HG03342 (cell line): ENCODE data around the gene RAMACL.
"Not testable (repeated sequence)": the region's sequence is repeated elsewhere in the genome, so short reads cannot be mapped to it uniquely, and the experiment has no call there.

Source experiments
- ATAC-seq: cut with Tn5 transposase; IDR thresholded peaks from one replicate; pipeline ENCODE4 v1.9.1; 2021; ENCODE audit warnings: mild to moderate bottlenecking, moderate library complexity; ENCODE audit not compliant: unreplicated experiment

The RAMACL gene

DNA sequence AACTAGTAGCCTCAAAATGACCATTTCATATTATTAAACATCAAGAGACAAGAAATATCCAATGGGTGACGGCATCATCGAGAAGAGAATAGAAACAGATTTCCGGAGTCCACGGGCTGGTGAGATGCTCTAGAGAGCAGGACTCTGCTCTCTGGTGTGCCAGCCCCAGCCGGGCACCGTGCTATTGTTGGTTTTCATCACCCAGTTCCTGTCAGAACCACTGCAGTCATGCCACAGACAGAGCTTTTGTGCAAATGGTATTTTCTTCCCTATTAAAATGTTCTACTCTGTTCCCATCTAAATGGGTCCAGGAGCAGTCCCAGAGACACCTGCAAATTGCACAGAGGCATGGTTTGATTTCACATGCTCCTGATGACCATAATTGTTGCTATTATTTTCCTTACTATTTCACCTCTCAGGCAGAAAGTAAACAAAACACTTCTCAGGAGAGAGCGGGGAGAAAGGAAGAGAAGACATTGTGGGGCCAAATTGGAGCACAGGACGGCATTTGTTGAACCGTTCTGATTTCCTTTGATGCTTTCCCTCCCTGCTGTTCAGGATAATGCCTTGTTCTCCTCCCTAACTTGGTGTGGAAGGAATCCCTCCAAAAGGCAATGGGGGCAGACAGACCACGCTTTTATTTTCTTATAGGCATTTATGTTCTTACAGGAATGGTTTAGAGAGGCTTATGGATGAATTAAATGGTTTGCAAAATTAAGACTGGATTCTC lies 11.4 kb upstream of the RAMACL start:
- no peak for ATAC-seq

GRCh38 chr6:166596776-166597507 lies 10.5 kb upstream of the RAMACL start:
- no peak for ATAC-seq

- no peak for ATAC-seq
These were observed 9.5 kb upstream of the RAMACL start for GRCh38 chr6:166595949-166596348.

DNA sequence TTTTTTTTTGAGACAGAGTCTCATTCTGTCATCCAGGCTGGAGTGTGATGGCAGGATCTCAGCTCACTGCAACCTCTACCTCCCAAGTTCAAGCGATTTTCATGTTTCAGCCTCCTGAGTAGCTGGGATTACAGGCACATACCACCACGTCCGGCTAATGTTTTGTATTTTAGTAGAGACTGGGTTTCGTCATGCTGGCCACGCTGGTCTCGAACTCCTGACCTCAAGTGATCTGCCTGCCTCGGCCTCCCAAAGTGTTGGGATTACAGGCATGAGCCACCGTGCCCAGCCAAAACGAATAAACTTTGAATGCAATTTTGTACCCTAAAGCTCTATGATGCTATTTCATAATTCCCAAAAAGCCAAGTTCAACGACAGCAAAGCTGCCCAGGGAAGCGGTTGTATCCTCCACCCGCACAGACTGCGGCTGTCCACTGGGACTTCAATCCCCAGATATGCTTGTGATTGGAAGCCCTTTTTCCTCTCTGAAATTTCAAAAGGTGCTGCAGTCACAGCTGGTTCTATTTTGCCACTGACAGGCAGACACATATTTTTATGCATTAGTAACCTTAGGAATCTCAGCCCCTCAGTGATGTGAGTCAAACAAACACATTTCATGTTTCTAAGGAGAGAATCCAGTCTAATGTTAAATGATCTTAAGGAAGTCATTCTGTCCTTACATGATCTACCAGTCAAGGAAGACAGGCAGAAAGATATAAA lies 8.7 kb upstream of the RAMACL start:
- ATAC-seq, result no peak

- ATAC-seq, result no peak
These were observed 6.3 kb upstream of the RAMACL start for GRCh38 chr6:166592821-166593220.

DNA sequence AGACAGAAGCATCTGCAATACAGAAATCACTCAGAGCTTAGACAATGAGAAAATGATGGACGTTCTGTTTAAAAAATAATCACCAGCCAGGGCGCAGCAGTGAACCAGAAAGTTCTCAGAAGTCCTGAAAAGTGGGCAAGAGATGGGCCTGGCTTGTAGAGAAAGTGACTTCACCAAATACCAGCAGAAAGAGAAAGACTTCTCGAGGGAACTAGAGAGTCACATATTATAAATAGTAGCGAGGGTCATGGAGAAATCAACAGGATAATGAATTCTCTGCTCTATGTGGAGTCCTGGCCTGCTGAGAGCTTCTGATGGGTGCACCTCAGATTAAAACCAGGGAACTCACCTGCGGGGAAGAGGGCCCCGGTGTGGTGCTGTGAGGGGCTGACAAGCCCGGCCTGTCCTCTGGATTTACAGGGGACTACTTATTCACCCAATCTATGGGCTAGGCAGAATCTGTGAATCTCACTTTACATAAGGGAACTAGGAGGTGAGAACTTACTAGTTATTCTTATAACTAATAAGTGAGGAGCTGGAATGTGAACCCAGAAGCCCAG lies 5.6 kb upstream of the RAMACL start:
- no peak for ATAC-seq

DNA sequence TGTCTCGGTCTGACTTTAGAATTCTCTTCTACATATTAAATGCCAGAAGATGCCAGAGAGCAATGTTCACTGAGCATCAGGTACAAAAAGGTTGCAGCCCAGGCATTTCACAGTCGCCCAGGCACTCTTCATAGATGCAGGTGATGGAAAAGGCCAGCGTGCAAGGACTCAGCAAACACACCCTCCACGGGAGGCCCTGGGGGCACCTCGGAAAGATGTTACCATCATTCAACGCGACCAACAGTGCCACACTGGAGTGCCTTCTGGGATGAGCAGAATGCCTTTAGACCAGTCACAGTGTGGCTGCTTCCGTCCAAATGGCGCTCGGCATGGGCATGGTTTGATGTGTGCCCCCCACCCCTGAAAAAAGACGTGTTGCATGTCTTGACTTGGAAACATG lies 4.5 kb upstream of the RAMACL start:
- ATAC-seq, result no peak

DNA sequence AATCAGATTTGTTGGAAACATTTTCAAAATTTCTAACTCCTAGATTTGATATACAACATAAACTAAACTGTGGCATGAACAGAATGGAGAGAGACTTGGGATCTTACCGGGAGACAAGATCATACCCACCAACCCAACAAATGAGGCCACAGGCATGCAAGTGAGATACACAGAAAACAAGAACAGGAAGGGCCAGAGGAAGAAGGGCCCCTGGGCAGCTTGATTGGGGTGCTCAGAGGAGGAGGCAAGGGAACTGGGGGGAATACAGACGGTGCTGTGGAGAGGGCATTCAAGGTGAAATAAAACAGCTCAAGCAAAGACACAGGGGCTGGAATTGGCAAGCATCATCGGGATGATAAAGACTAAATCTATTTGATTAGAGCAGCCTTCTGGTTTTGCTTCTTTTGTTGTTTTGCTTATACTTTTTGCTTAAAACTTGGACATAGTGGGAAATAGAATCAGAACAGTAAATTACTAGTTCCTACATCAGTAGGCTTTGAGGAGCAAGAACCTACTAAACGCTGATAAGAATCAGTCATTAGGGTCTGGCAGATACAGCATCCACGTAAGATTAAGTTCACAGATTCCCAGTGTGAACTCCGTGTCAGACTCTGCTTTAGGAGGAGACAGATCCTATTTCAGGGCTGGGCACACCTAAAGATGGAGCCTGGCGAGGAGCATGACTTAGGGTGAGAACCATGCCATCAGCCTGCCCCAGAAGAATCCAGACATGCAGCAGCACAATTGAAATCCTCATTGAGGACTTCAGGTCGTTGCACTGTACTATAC lies 3.5 kb upstream of the RAMACL start:
- no peak for ATAC-seq

- no peak for ATAC-seq
These were observed 2.9 kb upstream of the RAMACL start for GRCh38 chr6:166589337-166589731.

GRCh38 chr6:166588691-166589336 lies 2.3 kb upstream of the RAMACL start:
- no peak for ATAC-seq

DNA sequence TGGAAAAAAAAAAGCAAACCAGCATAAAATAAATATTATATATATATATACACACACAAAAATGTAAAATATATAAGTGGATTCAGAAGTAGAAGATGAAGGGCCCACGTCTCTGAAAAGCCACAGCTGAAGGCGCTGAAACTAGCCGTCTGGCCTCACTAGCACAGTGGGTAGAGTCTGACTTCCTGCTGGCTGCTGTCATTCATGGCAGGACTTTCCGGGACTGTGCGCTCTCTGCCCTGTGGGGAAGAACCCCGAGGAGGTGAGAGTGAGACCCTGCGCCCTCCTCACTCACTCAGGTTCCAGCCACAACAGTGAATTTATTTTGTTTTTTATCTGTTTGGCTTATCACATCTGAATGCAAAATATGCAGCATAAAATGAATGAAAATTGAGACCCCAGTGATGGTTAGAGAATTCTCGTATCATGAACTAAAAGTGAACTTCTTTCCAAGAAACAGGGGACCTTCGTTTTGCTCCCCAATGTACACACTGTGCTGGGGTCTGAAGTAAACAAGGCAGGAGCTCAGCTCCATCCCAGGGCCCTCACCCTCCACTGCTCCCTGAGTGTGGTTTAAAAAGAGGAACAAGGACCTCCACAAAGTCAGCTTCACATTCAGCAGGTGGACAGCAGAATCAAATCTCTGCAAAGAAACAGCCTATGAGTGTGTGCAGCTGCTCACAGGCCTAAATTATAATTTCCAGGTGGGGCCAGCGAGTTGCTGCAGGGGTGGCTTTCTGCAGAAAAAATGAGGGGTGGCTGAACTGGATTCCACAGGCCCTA lies 1.3 kb upstream of the RAMACL start:
- peak; percentile 88 for ATAC-seq

- ATAC-seq, result no peak
These were observed 1.5 kb downstream of the RAMACL start for GRCh38 chr6:166584853-166585429.

- ATAC-seq, result no peak
These were observed 2.3 kb downstream of the RAMACL start for GRCh38 chr6:166584155-166584554.

DNA sequence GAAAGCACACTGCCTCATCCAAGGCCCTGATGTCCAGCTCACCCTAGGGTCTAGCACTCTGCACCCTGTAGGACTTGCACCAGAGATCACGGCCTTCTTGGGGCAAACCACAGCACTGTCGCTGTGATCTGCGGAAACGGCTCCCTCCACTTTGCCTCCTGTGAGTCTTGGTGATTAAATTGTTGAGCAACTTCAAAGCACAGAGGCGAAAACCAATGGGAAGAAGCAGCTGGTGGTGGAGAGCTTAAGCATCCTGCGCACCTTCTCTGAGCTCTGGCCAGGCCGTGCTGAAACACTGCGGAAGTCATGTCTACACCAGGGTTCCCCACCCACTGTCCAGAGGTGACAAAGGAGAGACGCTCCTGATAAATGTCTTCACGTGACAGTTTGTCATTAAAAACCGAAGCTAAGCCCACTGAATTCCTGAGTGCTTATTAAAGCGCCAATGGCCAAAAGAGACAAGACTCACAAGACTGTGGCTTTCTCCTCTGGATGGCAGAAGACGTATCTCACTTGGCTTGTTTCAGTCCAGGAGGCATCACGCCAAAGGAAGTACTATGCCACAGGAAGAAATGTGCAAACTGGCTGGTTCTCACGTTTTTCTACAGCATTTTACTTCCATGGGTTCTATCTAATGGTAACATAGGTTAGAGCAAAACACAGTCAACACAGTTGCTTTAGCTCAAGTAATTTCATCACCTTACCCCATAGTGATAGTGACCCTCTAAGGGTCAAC lies 3.1 kb downstream of the RAMACL start:
- no peak for ATAC-seq

DNA sequence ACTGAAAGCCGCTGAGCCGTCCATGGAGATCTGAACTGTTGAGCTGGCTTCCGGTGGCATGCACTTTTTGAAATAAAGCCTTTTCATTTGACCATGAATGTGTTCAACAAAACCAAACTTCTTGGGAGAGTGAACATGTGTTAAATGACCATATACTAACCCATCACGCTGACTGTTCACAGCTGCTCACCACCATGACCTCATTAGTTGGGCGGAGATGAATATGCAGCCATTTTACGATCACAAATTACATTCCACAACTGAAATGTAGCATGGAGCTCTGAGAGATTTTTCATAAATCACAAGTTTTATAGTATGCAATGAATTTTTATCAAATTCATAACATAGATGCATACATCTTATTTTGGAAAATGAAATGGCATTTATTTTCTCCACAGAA lies 4.2 kb downstream of the RAMACL start:
- no peak for ATAC-seq

- not testable (repeated sequence) for ATAC-seq
These were observed 4.7 kb downstream of the RAMACL start for GRCh38 chr6:166581801-166582200.

DNA sequence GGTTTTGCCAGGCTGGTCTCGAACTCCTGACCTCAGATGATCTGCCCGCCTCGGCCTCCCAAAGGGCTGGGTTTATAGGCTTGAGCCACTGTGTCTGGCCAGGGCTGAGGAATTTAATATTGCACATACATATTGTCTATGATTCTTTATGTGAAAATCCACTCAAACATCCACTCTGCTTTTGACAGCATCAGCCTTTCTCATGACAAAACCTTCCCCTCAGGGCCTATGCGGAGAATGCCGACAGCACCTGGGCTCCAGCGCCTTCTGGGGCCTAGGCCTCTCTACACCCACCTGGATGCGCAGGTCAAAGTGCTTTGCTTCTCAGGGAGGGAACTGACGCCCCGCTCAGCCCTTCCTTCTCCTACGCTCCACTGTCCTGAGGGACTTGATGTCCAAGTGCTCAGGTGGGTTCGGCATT lies 5.4 kb downstream of the RAMACL start:
- ATAC-seq, result no peak
